Measurements from ENCODE around the gene RIPOR3.

The RIPOR3 gene

GRCh38 chr20:50595988-50596693 lies 95.2 kb downstream of the RIPOR3 start:
- Histone ChIP-seq H3K79me2 (ENCODE audit: insufficient read depth, low read length) (no peaks in the 10 kb centered on the region), H3F3A (ENCODE audit: insufficient read depth, low read length) (no peaks in the 10 kb centered on the region), H3K27me3 (ENCODE audit: insufficient read depth, low read length) (peaks cover 12% of the 10 kb centered on the region), H3K4me2 (ENCODE audit: low read length) (no peak overlapping the region), H3K9me2 (ENCODE audit: low read depth, low read length) (no peaks in the 10 kb centered on the region), H2AFZ (ENCODE audit: low read length) (no peak overlapping the region), H3K4me1 (ENCODE audit: insufficient read depth, low read length, severe bottlenecking) (no peaks in the 10 kb centered on the region), H3K9me3 (ENCODE audit: low read length) (no peaks in the 10 kb centered on the region), H3K4me3 (ENCODE audit: low read depth, low read length, poor library complexity, severe bottlenecking) (no peak overlapping the region), H3K36me3 (ENCODE audit: insufficient read depth, low read length) (no peaks in the 10 kb centered on the region), H3K9ac (ENCODE audit: low read length) (no peak overlapping the region), H4K20me1 (ENCODE audit: insufficient read depth, low read length) (no peaks in the 10 kb centered on the region), H3K27ac (ENCODE audit: low read depth, low read length, poor library complexity, severe bottlenecking) (no peak overlapping the region)
- TF ChIP-seq CTCF (IDR thresholded peaks at IDR 0.05; ENCODE audit: low read length) (no peak), EZH2 (IDR thresholded peaks at IDR 0.05; ENCODE audit: borderline replicate concordance, low read length) (no peak)

- H3K9ac ChIP-seq (ENCODE audit: low read length) = no peak overlapping the region
- no peak for TF ChIP-seq EZH2 (IDR thresholded peaks at IDR 0.05; ENCODE audit: borderline replicate concordance, low read length)
- TF ChIP-seq CTCF (IDR thresholded peaks at IDR 0.05; ENCODE audit: low read length) = no peak
Observed at GRCh38 chr20:50595433-50595895, 95.9 kb downstream of the RIPOR3 start.

GRCh38 chr20:50594591-50595432 lies 96.5 kb downstream of the RIPOR3 start:
- no peak overlapping the region for H3K9ac ChIP-seq (ENCODE audit: low read length)
- no peaks in the 10 kb centered on the region for H3K9me2 ChIP-seq (ENCODE audit: low read depth, low read length)
- H4K20me1 ChIP-seq (ENCODE audit: insufficient read depth, low read length) = no peaks in the 10 kb centered on the region
- H3K27me3 ChIP-seq (ENCODE audit: insufficient read depth, low read length) = peaks cover 12% of the 10 kb centered on the region
- H3K4me2 ChIP-seq (ENCODE audit: low read length) = no peak overlapping the region
- H3K27ac ChIP-seq (ENCODE audit: low read depth, low read length, poor library complexity, severe bottlenecking) = no peak overlapping the region
- H3K36me3 ChIP-seq (ENCODE audit: insufficient read depth, low read length) = no peaks in the 10 kb centered on the region
- no peak overlapping the region for H3K4me3 ChIP-seq (ENCODE audit: low read depth, low read length, poor library complexity, severe bottlenecking)
- no peaks in the 10 kb centered on the region for H3K4me1 ChIP-seq (ENCODE audit: insufficient read depth, low read length, severe bottlenecking)
- no peaks in the 10 kb centered on the region for H3K9me3 ChIP-seq (ENCODE audit: low read length)
- no peaks in the 10 kb centered on the region for H3K79me2 ChIP-seq (ENCODE audit: insufficient read depth, low read length)
- H3F3A ChIP-seq (ENCODE audit: insufficient read depth, low read length) = no peaks in the 10 kb centered on the region
- no peak overlapping the region for H2AFZ ChIP-seq (ENCODE audit: low read length)
- TF ChIP-seq EZH2 (IDR thresholded peaks at IDR 0.05; ENCODE audit: borderline replicate concordance, low read length) (no peak), CTCF (IDR thresholded peaks at IDR 0.05; ENCODE audit: low read length) (no peak)

More at GRCh38 chr20:50595433-50595895, 95.9 kb downstream of the RIPOR3 start:
- H3K4me1 ChIP-seq (ENCODE audit: insufficient read depth, low read length, severe bottlenecking) = no peaks in the 10 kb centered on the region
- H3K27ac ChIP-seq (ENCODE audit: low read depth, low read length, poor library complexity, severe bottlenecking) = no peak overlapping the region
- H4K20me1 ChIP-seq (ENCODE audit: insufficient read depth, low read length) = no peaks in the 10 kb centered on the region
- H3K4me2 ChIP-seq (ENCODE audit: low read length) = no peak overlapping the region
- H3K27me3 ChIP-seq (ENCODE audit: insufficient read depth, low read length) = peaks cover 12% of the 10 kb centered on the region
- H3K4me3 ChIP-seq (ENCODE audit: low read depth, low read length, poor library complexity, severe bottlenecking) = no peak overlapping the region
- H2AFZ ChIP-seq (ENCODE audit: low read length) = no peak overlapping the region
- no peaks in the 10 kb centered on the region for H3F3A ChIP-seq (ENCODE audit: insufficient read depth, low read length)
- no peaks in the 10 kb centered on the region for H3K79me2 ChIP-seq (ENCODE audit: insufficient read depth, low read length)
- no peaks in the 10 kb centered on the region for H3K36me3 ChIP-seq (ENCODE audit: insufficient read depth, low read length)
- H3K9me2 ChIP-seq (ENCODE audit: low read depth, low read length) = no peaks in the 10 kb centered on the region
- H3K9me3 ChIP-seq (ENCODE audit: low read length) = no peaks in the 10 kb centered on the region
